OCI-LY3 (cell line): ENCODE measurements around the gene CAT.
A peak's percentile ranks its signal among the peaks of the same experiment; 100 is the strongest.

Source experiments
- H2AFZ ChIP-seq: fragments of 200-600, 300-600 bp; shearing (Covaris generic); 2 replicates; pipeline ENCODE4 v1.6.0; 2014; ENCODE audit warnings: antibody characterized with exemption, low read depth, low read length
- H3K27ac ChIP-seq: fragments of 200-600, 300-600 bp; sonication (generic); 2 replicates; pipeline ENCODE4 v1.5.1; 2014; ENCODE audit warnings: mild to moderate bottlenecking, low read length, moderate library complexity, mixed read lengths
- H3K27me3 ChIP-seq: fragments of 200-600, 300-600 bp; sonication (generic); 2 replicates; pipeline ENCODE4 v1.6.1; 2014; ENCODE audit warnings: low read depth, low read length, mixed read lengths
- H3K36me3 ChIP-seq: fragments of 200-600, 300-600 bp; sonication (generic); replicated peaks from 2 replicates; pipeline ENCODE3; 2014; ENCODE audit warnings: low read depth, low read length, mixed read lengths
- H3K4me1 ChIP-seq: fragments of 300-600, 200-600 bp; sonication (generic); 2 replicates; pipeline ENCODE4 v1.6.1; 2014; ENCODE audit warnings: low read length, mixed read lengths
- H3K4me2 ChIP-seq: fragments of 200-600, 300-600 bp; sonication (generic); 2 replicates; pipeline ENCODE4 v1.6.1; 2014; ENCODE audit warnings: low read length, mixed read lengths
- H3K4me3 ChIP-seq: fragments of 300-600, 200-600 bp; sonication (generic); 2 replicates; pipeline ENCODE4 v1.5.1; 2014; ENCODE audit warnings: antibody characterized with exemption, mild to moderate bottlenecking, low read length, moderate library complexity
- H3K79me2 ChIP-seq: fragments of 300-600, 200-600 bp; shearing (Covaris generic); 2 replicates; pipeline ENCODE4 v1.6.1; 2014; ENCODE audit warnings: mild to moderate bottlenecking, low read length, mixed read lengths
- H3K9ac ChIP-seq: fragments of 300-600, 200-600 bp; shearing (Covaris generic); 2 replicates; pipeline ENCODE4 v1.6.0; 2014; ENCODE audit warnings: mild to moderate bottlenecking, low read length, moderate library complexity
- H3K9me3 ChIP-seq: fragments of 200-600, 300-600 bp; shearing (Covaris generic); 2 replicates; pipeline ENCODE4 v1.6.1; 2014; ENCODE audit warnings: low read length, mixed read lengths; ENCODE audit not compliant: insufficient read depth
- H4K20me1 ChIP-seq: fragments of 200-600, 300-600 bp; sonication (generic); 2 replicates; pipeline ENCODE4 v1.6.1; 2016; ENCODE audit warnings: low read length, mixed read lengths; ENCODE audit not compliant: insufficient read depth
- EZH2phosphoT487 ChIP-seq: fragments of 200-600 bp; shearing (Covaris generic); IDR thresholded peaks from 2 replicates; pipeline ENCODE4 v1.6.1; 2018; ENCODE audit warnings: antibody characterized with exemption, mixed run types, low read depth
- TF ChIP-seq, protein P1 (sequence below): fragments of 200-600, 300-600 bp; sonication (generic); IDR thresholded peaks from 2 replicates; pipeline ENCODE4 v1.5.1; 2014; ENCODE audit warnings: antibody characterized with exemption, low read length, low read depth

The CAT gene

DNA sequence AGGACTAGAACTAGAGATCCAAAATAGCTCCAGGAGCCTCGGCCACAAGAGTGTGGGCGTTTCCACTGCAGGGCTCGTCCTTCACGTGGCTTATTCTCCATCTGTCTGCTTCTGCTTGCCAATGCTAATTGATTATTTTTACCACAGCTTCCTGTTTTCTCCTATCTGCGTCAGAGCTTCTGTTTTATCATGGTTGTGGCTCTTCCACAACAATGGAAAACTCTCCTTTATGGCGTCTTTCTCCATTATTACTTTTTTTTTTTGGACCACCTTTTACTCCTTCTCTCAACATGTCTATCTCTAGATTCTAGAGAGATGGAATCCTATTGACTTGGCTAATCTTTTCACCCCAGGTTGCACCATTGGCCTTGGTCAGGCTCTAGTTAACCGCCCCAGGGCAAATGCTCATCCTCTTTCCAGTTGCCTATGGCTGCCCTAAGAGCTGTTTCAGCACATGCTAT lies 25.9 kb downstream of the CAT start:
- Histone ChIP-seq H3K27me3 (no peaks in the 10 kb centered on the region), H2AFZ (no peak overlapping the region), H4K20me1 (0 out of 2 replicates have a peak, but pooled peaks cover 2% of the 10 kb centered on the region), H3K4me2 (no peak overlapping the region), H3K4me1 (peaks cover 17% of the 10 kb centered on the region), H3K27ac (no peak overlapping the region), H3K79me2 (no peaks in the 10 kb centered on the region), H3K9me3 (peaks cover 16% of the 10 kb centered on the region; the same call in 1 of the 2 replicates), H3K36me3 (peaks cover 66% of the 10 kb centered on the region), H3K9ac (no peak overlapping the region), H3K4me3 (no peak overlapping the region)
- no peak for TF ChIP-seq EZH2phosphoT487
- TF ChIP-seq, protein P1, sequence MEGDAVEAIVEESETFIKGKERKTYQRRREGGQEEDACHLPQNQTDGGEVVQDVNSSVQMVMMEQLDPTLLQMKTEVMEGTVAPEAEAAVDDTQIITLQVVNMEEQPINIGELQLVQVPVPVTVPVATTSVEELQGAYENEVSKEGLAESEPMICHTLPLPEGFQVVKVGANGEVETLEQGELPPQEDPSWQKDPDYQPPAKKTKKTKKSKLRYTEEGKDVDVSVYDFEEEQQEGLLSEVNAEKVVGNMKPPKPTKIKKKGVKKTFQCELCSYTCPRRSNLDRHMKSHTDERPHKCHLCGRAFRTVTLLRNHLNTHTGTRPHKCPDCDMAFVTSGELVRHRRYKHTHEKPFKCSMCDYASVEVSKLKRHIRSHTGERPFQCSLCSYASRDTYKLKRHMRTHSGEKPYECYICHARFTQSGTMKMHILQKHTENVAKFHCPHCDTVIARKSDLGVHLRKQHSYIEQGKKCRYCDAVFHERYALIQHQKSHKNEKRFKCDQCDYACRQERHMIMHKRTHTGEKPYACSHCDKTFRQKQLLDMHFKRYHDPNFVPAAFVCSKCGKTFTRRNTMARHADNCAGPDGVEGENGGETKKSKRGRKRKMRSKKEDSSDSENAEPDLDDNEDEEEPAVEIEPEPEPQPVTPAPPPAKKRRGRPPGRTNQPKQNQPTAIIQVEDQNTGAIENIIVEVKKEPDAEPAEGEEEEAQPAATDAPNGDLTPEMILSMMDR, result no peak

DNA sequence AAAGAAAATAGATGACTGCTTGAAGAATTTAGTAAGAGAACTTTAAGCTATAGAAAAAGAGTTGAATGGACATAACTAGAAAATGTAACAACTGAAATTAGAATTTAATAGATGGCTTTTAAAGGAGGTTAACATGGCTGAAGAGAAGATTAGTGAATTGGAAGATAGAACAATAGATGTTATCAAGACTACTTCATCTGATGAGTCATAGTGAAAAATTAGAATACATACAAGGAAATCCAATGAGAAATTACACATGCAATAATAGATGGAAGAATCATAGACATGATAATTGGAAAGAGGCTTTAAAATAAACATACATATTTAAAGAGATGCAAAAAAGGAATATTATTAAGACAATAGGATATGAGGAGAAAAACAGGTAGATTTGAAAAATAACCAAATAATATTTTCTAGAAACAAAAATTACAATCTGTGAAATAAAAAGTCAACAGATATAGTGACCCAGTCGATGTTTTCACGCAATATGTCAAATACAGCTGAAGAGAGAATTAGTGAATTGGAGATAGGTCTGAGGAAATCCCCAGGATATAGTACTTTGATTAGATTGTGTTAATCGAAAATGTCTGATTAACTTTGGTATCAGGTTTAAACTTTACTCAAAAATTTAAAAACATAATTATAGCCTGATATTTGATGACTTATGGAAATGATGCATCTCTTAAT lies 28.2 kb downstream of the CAT start:
- peaks cover 16% of the 10 kb centered on the region; the same call in 1 of the 2 replicates for H3K9me3 ChIP-seq
- TF ChIP-seq EZH2phosphoT487, result no peak
- TF ChIP-seq, protein P1, result no peak
- H3K27ac ChIP-seq, result no peak overlapping the region
- H3K27me3 ChIP-seq, result no peaks in the 10 kb centered on the region
- 0 out of 2 replicates have a peak, but pooled peaks cover 2% of the 10 kb centered on the region for H4K20me1 ChIP-seq
- H3K9ac ChIP-seq, result no peak overlapping the region
- no peak overlapping the region for H3K4me3 ChIP-seq
- H3K4me1 ChIP-seq, result peaks cover 17% of the 10 kb centered on the region
- H2AFZ ChIP-seq, result no peak overlapping the region
- no peak overlapping the region for H3K4me2 ChIP-seq
- H3K36me3 ChIP-seq, result peaks cover 74% of the 10 kb centered on the region
- no peaks in the 10 kb centered on the region for H3K79me2 ChIP-seq

DNA sequence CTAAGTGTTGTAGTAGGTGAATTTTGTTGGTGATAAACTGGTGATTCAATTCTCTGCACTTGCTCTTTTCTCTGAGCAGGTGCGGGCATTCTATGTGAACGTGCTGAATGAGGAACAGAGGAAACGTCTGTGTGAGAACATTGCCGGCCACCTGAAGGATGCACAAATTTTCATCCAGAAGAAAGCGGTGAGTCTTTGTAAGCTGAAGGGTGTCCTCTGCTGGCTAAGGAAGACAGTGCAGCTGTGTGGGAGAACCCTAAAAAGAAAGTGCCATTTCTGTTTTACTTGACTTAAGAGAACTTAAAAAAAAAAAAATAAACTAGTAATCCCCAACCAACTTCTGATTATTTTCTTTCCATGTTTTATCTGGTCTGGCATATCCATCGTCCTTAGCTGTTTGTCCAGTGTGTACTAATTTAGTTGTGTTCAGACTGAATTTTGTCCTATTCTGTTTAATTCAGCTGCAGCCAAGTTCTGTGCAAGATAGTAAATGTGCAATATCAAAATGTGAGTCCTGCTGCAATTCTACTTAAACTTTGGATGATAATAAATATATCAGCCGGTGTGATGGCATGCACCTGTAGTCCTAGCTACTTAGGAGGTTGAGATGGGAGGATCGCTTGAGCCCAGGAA lies 29.6 kb downstream of the CAT start:
- H3K27ac ChIP-seq, result peak overlapping the region; percentile 24
- no peak overlapping the region for H3K9ac ChIP-seq
- H3K9me3 ChIP-seq, result peaks cover 16% of the 10 kb centered on the region; the same call in 1 of the 2 replicates
- H3K4me1 ChIP-seq, result peaks cover 17% of the 10 kb centered on the region
- no peaks in the 10 kb centered on the region for H3K27me3 ChIP-seq
- H4K20me1 ChIP-seq, result 0 out of 2 replicates have a peak, but pooled peaks cover 2% of the 10 kb centered on the region
- H3K36me3 ChIP-seq, result peaks cover 70% of the 10 kb centered on the region
- peak overlapping the region; percentile 49 for H3K4me2 ChIP-seq
- H3K4me3 ChIP-seq, result no peak overlapping the region
- no peaks in the 10 kb centered on the region for H3K79me2 ChIP-seq
- no peak overlapping the region for H2AFZ ChIP-seq
- no peak for TF ChIP-seq EZH2phosphoT487
- TF ChIP-seq, protein P1, result peak; percentile 91

DNA sequence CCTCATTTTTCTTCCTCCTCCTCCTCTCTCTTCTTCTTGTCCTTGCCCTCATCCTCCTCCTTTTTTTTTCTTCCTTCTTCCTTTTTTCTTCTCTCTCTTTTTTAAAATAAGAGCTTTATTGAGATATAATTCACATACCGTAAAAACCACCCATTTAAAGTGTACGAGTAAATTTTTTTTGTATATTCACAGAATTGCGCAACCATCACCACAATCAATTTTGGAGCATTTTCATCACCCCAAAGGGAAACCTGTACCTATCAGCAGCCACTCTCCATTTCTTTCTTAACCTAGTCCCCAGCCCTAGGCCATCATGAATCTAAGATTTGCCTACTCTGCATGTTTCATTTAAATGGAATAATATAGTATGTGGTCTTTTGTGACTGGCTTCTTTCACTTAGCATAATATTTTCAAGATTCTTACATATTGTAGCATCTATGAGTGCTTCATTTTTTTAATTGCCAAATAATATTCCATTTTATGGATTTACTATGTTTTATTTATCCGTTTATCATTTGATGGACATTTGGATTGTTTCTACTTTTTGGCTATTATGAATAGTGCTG lies 35.0 kb downstream of the CAT start:
- no peaks in the 10 kb centered on the region for H3K9me3 ChIP-seq

More for the DNA sequence above, 35.0 kb downstream of the CAT start:
- H3K4me3 ChIP-seq, result no peak overlapping the region
- H3K79me2 ChIP-seq, result no peaks in the 10 kb centered on the region
- no peak overlapping the region for H3K9ac ChIP-seq
- no peak overlapping the region for H2AFZ ChIP-seq
- H3K27ac ChIP-seq, result no peak overlapping the region
- peaks cover 8% of the 10 kb centered on the region for H3K4me1 ChIP-seq
- peaks cover 12% of the 10 kb centered on the region; the same call in 1 of the 2 replicates for H3K27me3 ChIP-seq
- TF ChIP-seq EZH2phosphoT487, result no peak
- TF ChIP-seq, protein P1, result no peak
- peaks cover 27% of the 10 kb centered on the region for H3K36me3 ChIP-seq
- H4K20me1 ChIP-seq, result no peaks in the 10 kb centered on the region
- no peak overlapping the region for H3K4me2 ChIP-seq
